NCI-H2171 treated with DMSO at 0.1 percent for 48 hours (cell line): ENCODE measurements around the gene IPMK.
"Not testable (repeated sequence)": the region's sequence is repeated elsewhere in the genome, so short reads cannot be mapped to it uniquely, and the experiment has no call there.

Source experiments
- DNase-seq: peaks from one replicate; lab custom pipeline; 2025; lab: John Stamatoyannopoulos, UW

IPMK gene

GRCh38 chr10:58266826-58267712 is 625 bp downstream of the IPMK start:
- peak; percentile 28 for DNase-seq

- DNase-seq: no peak
Measured at GRCh38 chr10:58266003-58266825, 1.5 kb downstream of the IPMK start.

- DNase-seq: no peak
Measured at GRCh38 chr10:58265249-58265648, 2.4 kb downstream of the IPMK start.

GRCh38 chr10:58264780-58265179 is 2.9 kb downstream of the IPMK start:
- no peak for DNase-seq

- no peak for DNase-seq
Measured at GRCh38 chr10:58262766-58263165, 4.9 kb downstream of the IPMK start.

- DNase-seq: no peak
Measured at GRCh38 chr10:58260334-58260733, 7.4 kb downstream of the IPMK start.

- DNase-seq: no peak
Measured at GRCh38 chr10:58258977-58259692, 8.6 kb downstream of the IPMK start.

GRCh38 chr10:58256013-58256780 is 11.5 kb downstream of the IPMK start:
- DNase-seq: not testable (repeated sequence)

- DNase-seq: no peak
Measured at GRCh38 chr10:58254644-58255043, 13.1 kb downstream of the IPMK start.

GRCh38 chr10:58253184-58253583 is 14.5 kb downstream of the IPMK start:
- no peak for DNase-seq

- DNase-seq: not testable (repeated sequence)
Measured at GRCh38 chr10:58244666-58245065, 23.0 kb downstream of the IPMK start.

GRCh38 chr10:58244242-58244641 is 23.5 kb downstream of the IPMK start:
- not testable (repeated sequence) for DNase-seq

- DNase-seq: not testable (repeated sequence)
Measured at GRCh38 chr10:58243801-58244200, 23.9 kb downstream of the IPMK start.

GRCh38 chr10:58243269-58243668 is 24.4 kb downstream of the IPMK start:
- no peak for DNase-seq

GRCh38 chr10:58241346-58241745 is 26.3 kb downstream of the IPMK start:
- no peak for DNase-seq

GRCh38 chr10:58240531-58240930 is 27.2 kb downstream of the IPMK start:
- DNase-seq: no peak

GRCh38 chr10:58239561-58240169 is 28.0 kb downstream of the IPMK start:
- DNase-seq: no peak

GRCh38 chr10:58237014-58237834 is 30.5 kb downstream of the IPMK start:
- no peak for DNase-seq

- not testable (repeated sequence) for DNase-seq
Measured at GRCh38 chr10:58229856-58230255, 37.8 kb downstream of the IPMK start.

GRCh38 chr10:58225654-58226053 is 42.0 kb downstream of the IPMK start:
- DNase-seq: no peak
